Transverse colon (tissue), 4 donors: Measurements from ENCODE around the gene TMEM130. TPM values are rescaled to one million over a fixed set of nuclear protein-coding genes. Genes with fewer than 3 reads are reported as not detected.

Source experiments
- DNase-seq: peaks from one replicate; pipeline ENCODE4 v3.0.0-alpha.2; 2019
- H3K27ac ChIP-seq, 4 donors: fragments of 200-600 bp; sonication (generic); 2 replicates each; pipeline ENCODE4 v1.5.1; 2016 to 2018; ENCODE audit warnings: inconsistent platforms in 4 of 4
- H3K27me3 ChIP-seq: fragments of 200-600 bp; sonication (generic); 2 replicates; pipeline ENCODE4 v1.5.1; 2017; ENCODE audit warnings: inconsistent platforms
- H3K36me3 ChIP-seq, 4 donors: fragments of 200-600 bp; sonication (generic); 2 replicates each; pipeline ENCODE4 v1.5.1; 2017 to 2019; ENCODE audit warnings: inconsistent platforms in 4 of 4
- H3K4me1 ChIP-seq, 4 donors: fragments of 200-600 bp; sonication (generic); 2 replicates each; pipeline ENCODE4 v1.5.1; 2017 to 2020; ENCODE audit warnings: inconsistent platforms in 4 of 4
- H3K4me3 ChIP-seq, 4 donors: fragments of 200-600 bp; sonication (generic); 1 replicate in 1 of 4; 2 replicates in 3 of 4; pipeline versions ENCODE4 v1.5.1 to v1.6.1; 2017 to 2019; ENCODE audit warnings: inconsistent platforms in 4 of 4
- H3K9me3 ChIP-seq, 2 donors: fragments of 200-600 bp; sonication (generic); 2 replicates each; pipeline ENCODE4 v1.5.1; 2017 to 2019; ENCODE audit warnings: inconsistent platforms in 2 of 2
- EP300 ChIP-seq: sonication (generic); formaldehyde crosslinking; IDR thresholded peaks from one replicate; pipeline ENCODE4 v1.6.1; 2017; ENCODE audit warnings: antibody characterized with exemption, low read depth
- POLR2A ChIP-seq: fragments of 450-650 bp; IDR thresholded peaks from one replicate; pipeline ENCODE4 v1.6.1; 2016; ENCODE audit warnings: antibody characterized with exemption, mild to moderate bottlenecking, moderate library complexity
- POLR2AphosphoS5 ChIP-seq, 3 donors: sonication (generic); formaldehyde crosslinking; IDR thresholded peaks; one replicate each; pipeline ENCODE4 v1.6.1; 2016; ENCODE audit warnings: antibody characterized with exemption in 3 of 3
- WGBS, 2 donors: methylation state at CpG; one replicate each; pipeline ENCODE4 v1.1.5; 2018; ENCODE audit warnings: low coverage in 1 of 2; 5-methylcytosine and 5-hydroxymethylcytosine counted together
- in situ Hi-C, 4 donors: fragments of 200-750 bp; cut with MboI; loops; one replicate each; pipeline versions ENCODE4 v1.15.0 to v1.15.1; 2017; ENCODE audit warnings: low sequenced_read_pairs in 3 of 4, low pct_ligation_motif_present in 1 of 4, low pct_unique_long_range_greater_than_20kb in 1 of 4
- intact Hi-C: fragments of 100-400 bp; cut with DNase I; formaldehyde crosslinking; loops from one replicate; pipeline ENCODE4 v1.15.1; 2023; ENCODE audit warnings: low total_unique reads
- total RNA-seq, 4 donors: library from RNA; depleted of rRNA; stranded (reverse); fragments of >200 nt; gene quantifications; one replicate each; pipeline ENCODE4 v1.1.0, GENCODE V29; 2016
- TF ChIP-seq, protein P1 (sequence below), 5 experiments: fragments of 200-600 bp in 3 of 5; fragments of 450-650 bp in 2 of 5; sonication (generic) in 3 of 5; IDR thresholded peaks; 1 replicate in 2 of 5; 2 replicates in 3 of 5; pipeline ENCODE4 v1.5.1; 2016 to 2017; ENCODE audit warnings: antibody characterized with exemption in 5 of 5, inconsistent platforms in 3 of 5, mild to moderate bottlenecking in 2 of 5, moderate library complexity in 1 of 5

The TMEM130 gene
- total RNA-seq, 4 donors from 2014 or later: 0.14 to 1.5 (median 1.1) TPM; not detected in 1

- WGBS, 2 donors: 59 to 61% methylated on average over 7 to 11 of the region's 11 CpGs
- TF ChIP-seq, protein P1, sequence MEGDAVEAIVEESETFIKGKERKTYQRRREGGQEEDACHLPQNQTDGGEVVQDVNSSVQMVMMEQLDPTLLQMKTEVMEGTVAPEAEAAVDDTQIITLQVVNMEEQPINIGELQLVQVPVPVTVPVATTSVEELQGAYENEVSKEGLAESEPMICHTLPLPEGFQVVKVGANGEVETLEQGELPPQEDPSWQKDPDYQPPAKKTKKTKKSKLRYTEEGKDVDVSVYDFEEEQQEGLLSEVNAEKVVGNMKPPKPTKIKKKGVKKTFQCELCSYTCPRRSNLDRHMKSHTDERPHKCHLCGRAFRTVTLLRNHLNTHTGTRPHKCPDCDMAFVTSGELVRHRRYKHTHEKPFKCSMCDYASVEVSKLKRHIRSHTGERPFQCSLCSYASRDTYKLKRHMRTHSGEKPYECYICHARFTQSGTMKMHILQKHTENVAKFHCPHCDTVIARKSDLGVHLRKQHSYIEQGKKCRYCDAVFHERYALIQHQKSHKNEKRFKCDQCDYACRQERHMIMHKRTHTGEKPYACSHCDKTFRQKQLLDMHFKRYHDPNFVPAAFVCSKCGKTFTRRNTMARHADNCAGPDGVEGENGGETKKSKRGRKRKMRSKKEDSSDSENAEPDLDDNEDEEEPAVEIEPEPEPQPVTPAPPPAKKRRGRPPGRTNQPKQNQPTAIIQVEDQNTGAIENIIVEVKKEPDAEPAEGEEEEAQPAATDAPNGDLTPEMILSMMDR (IDR thresholded peaks at IDR 0.05): no peak
- intact Hi-C loops: no loop called here
Measured at GRCh38 chr7:98807068-98808048, 62.5 kb downstream of the TMEM130 start.

GRCh38 chr7:98805956-98806838 is 63.6 kb downstream of the TMEM130 start:
- TF ChIP-seq POLR2A (no peak), POLR2AphosphoS5 (IDR thresholded peaks at IDR 0.05) (no peak), EP300 (no peak)
- TF ChIP-seq, protein P1 (IDR thresholded peaks at IDR 0.05): no peak
- no peaks in the 10 kb centered on the region for H3K27me3 ChIP-seq
- DNase-seq: no peak
- H3K36me3 ChIP-seq: no peaks in the 10 kb centered on the region
- no peaks in the 10 kb centered on the region for H3K4me1 ChIP-seq
- 75% methylated on average over 3 of the region's 3 CpGs; no CpG with 5 or more reads in 1 of the 2 donors for WGBS, 2 donors
- H3K4me3 ChIP-seq: no peak overlapping the region
- intact Hi-C loops (no loop called here), in situ Hi-C loops (no loop called here)
- H3K27ac ChIP-seq: no peak overlapping the region
- peaks cover 0 to 3% of the 10 kb centered on the region in 2 donors for H3K9me3 ChIP-seq

More at GRCh38 chr7:98807068-98808048, 62.5 kb downstream of the TMEM130 start:
- H3K4me1 ChIP-seq: no peaks in the 10 kb centered on the region
- no peaks in the 10 kb centered on the region for H3K27me3 ChIP-seq
- H3K27ac ChIP-seq: no peak overlapping the region
- DNase-seq: no peak
- H3K9me3 ChIP-seq: no peaks in the 10 kb centered on the region
- no peaks in the 10 kb centered on the region for H3K36me3 ChIP-seq
- in situ Hi-C loops: no loop called here
- H3K4me3 ChIP-seq: no peak overlapping the region

- intact Hi-C loops: no loop called here
- 83% methylated on average over 2 of the region's 2 CpGs; no CpG with 5 or more reads in 1 of the 2 donors for WGBS, 2 donors
- no peak for TF ChIP-seq POLR2AphosphoS5 (IDR thresholded peaks at IDR 0.05)
- TF ChIP-seq, protein P1 (IDR thresholded peaks at IDR 0.05): no peak
- TF ChIP-seq POLR2A: no peak
- no peak for TF ChIP-seq EP300
Measured at GRCh38 chr7:98802781-98803110, 67.1 kb downstream of the TMEM130 start.

More at GRCh38 chr7:98802781-98803110, 67.1 kb downstream of the TMEM130 start:
- Histone ChIP-seq H3K27me3 (no peaks in the 10 kb centered on the region), H3K9me3 (peaks cover 6 to 9% of the 10 kb centered on the region in 2 donors), H3K27ac (no peak overlapping the region), H3K4me1 (no peaks in the 10 kb centered on the region), H3K36me3 (no peaks in the 10 kb centered on the region), H3K4me3 (no peak overlapping the region)
- no peak for DNase-seq
- in situ Hi-C loops: no loop called here
